Middle frontal gyrus (tissue), 1 donor: ENCODE measurements around the gene SGPL1.

Source experiments
- DNase-seq: peaks from one replicate; pipeline ENCODE4 v3.0.0-alpha.2; 2015; ENCODE audit warnings: low spot score; ENCODE audit errors: extremely low spot score

The SGPL1 gene

GRCh38 chr10:70810967-70811366 is 4.8 kb upstream of the SGPL1 start:
- DNase-seq, result no peak

DNA sequence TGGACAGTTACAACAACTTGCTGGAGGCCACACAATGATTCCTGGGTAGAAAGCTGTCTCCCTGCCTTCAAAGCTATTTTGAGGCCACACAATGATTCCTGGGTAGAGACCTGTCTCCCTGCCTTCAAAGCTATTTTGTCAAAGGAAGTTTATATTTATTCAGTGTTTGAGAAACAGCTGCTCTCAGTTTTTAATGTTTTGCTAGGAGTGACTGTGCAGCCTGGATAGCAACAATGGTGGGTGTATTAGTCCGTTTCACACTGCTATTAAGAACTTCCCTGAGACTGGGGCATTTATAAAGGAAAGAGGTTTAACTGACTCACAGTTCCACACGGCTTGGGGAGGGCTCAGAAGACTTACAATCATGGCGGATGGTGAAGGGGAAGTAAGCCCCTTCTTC is 3.9 kb upstream of the SGPL1 start:
- no peak for DNase-seq

DNA sequence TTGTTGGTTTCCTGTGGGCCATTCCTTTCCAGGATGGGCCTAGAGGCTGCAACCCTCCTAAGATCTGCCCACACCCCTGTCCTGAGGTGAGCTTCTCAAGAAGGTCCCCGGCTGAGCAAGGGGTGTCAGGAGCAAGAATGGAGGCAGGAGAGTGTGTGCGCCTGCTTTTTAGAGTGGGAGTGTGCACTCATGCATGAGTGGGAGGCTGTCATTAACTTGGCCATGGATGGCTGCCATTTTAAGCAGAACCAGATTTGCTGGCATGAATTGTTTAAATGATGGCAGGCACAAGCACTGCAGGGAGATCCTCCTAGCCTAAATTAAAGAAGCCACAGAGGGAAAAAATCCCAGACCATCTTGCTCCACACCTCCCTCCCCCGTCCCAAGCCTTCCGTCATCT is 2.9 kb upstream of the SGPL1 start:
- no peak for DNase-seq

DNA sequence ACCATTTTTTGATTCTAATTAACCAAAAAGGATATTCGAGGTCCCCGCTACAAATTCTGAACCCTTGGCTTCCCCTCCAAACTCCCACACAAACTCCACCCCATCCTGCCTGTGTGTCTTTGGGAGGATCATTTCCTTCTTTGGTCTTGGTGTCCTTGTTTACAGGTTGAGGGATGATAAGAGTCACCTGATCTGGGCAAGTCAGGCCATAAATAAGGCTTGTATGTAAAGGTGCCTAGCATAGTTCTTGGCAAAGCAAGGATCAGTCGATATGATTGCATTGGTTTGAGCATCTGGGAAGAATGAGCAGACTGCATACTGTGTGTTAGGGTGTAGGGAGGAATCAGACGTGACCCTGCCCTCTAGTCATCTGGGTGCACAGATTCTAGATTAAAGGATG is 1.6 kb upstream of the SGPL1 start:
- DNase-seq, result no peak

DNA sequence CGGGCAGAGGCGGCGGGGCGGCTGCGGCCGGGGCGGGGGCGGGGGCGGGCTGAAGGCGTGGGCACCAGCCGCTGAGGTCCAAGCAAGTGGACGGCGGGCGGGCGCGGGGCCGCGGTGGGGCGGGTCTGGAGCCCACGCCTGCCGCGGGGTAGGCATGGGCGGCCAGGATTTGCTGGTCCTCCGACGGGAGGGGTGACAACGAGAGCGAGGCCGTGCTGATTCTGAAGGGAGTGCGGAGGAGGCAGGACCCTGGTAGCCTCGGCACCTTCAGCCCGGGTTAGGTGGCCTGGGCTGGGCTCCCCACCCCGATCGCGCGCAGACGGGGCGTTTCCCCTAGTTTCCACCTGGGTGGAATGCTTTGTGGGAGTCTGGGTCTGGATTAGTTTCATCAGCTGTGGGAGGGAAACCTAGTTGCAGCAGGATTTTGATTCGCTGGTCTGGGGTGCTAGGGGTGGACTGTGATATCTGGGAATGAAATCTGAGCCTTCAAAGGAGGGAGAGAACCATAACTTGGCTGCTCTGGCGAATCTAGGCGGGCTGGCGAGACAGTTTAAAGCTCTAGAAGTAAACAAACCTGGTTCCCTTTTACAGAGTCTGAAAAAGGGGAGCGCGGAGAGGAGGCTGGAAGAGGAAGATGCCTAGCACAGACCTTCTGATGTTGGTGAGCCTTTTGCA is 609 bp downstream of the SGPL1 start:
- DNase-seq, result peak; percentile 41

DNA sequence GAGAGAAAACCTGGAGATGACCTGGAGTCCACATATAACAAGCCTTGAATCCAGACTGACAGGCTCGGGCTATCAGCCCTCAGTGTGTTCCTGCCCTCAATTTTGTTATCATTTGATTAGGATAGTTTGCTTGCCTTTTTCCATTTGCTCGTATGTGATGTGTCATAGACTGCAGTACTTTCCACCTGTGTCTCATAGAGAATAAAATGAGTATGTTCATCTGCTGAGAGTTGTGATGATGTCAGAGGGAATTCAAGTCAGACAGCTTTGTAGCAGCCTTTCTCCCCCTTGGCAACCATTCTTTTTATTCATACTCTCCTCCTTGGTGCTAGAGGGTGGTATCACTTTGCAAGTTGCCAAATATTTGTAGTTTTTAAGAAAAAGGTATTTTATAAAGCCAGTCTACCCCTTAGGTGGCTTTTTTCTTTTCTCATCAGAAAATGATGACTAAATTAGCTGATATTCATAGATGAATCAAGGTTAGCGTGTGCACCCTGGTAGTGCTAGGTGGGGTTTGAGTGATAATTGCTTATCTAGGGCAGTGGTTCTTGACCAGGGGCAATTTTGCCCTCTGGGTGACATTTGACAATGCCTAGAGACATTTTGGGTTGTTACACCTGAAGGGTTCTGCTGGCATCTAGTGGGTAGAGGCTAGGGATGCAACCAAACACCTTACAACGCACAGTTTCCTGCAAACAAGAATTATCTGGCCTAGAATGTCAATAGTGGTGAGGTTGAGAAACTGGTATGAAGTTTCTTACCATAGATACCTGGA is 5.4 kb downstream of the SGPL1 start:
- DNase-seq, result no peak

DNA sequence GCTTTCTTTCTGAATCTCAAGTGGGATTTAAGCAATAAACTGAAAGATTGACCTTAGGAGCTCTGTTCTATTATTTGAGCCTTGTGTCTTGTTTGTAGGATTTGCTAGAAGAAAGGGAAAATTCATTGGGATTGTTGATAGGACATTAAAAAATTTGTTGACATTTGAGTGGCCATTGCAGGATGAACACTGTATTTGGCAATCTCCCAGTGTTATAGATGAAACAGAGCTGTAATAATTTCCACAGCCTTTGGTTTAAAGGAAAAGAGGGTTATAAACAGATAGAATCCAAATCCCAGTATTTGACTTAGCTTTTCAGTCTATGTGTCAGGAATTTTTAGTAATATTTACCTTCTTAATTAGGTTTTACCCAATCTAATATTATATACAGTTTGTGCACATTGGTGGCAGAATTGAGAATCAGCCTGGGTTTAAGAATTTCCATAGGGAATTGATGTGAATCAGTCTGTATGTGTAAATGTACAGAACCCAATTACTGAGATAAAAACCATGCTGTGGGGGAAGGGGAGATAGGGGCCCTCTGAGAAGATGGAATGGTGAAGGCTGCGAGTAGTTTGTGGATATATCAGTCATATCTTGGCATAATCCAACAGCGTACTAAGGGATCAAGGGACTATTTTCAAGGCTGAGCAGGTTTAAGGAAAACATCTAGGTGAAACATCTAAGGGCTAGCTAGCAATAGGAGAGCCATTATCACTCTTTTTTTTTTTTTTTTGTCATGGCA is 6.5 kb downstream of the SGPL1 start:
- no peak for DNase-seq

- DNase-seq, result no peak
These were observed 11.5 kb downstream of the SGPL1 start for GRCh38 chr10:70827086-70827757.

DNA sequence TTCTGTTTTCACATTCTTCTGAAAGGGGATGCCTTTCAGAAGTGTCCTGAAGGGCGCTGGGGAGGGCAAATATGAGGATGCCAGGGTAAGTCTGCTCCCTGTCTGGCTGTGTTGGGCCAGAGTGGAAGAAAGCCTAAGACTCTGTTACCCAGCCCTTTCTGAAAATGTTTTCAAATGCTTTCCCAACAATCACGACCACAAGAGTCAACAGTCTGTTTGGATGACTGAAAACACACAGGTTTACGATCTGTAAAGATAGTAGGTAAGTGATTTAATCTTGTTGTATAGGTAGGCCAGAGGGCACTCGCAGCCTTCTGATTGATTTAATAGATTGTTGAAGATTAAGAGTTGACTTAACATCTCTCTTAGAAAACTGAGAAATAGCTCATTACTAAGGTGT is 13.2 kb downstream of the SGPL1 start:
- DNase-seq, result no peak

GRCh38 chr10:70829543-70829942 is 13.8 kb downstream of the SGPL1 start:
- no peak for DNase-seq

DNA sequence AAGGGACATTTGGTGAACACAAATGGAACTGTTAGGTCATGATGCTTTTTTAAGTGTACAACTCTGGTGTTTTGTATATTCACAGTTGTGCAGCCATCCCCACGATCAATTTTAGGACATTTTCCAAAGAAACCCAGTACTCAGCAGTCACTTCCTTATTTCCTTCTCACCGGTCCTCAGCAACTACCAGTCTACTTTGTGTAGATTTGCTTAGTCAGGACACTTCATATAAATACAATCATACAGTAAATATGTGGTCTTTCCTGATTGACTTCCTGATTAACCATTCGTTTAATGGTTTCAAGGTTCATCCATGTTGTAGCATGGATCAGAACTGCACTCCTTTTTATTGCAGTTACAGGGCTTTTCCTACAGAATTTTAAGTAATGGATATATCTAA is 14.4 kb downstream of the SGPL1 start:
- DNase-seq, result no peak

GRCh38 chr10:70832221-70832620 is 16.5 kb downstream of the SGPL1 start:
- DNase-seq, result no peak

DNA sequence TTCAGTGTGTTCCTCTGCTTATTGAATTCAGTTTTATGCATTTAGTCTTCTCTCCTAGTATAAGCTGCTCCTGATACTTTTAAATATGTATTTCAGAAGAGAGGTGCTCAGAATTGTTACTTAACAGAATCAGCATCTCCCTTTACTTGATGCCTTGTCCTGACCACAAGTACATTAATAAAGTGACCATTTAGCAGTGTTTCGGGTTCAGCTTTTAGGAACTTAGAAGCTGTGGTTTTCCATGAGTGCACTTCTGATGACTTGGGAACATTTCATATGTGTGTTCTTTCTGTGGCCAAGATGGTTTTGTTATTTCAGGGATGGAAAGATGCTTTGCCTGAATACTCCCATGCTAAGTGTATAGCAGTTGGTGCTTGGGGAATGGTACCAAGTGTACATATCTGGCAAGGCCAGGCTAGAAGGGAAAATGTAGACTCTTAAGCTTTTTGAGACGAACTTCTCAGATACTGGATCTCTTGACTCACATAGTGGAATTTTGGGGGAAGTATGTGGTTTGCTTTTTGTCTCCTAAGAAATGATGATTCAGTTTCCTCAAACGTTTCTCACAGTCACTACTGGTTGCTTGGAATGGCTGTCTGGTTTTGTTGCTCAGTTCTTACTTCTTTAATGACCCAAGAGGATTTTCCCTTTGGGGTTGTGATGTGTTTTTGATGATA is 17.2 kb downstream of the SGPL1 start:
- DNase-seq, result no peak

- DNase-seq, result no peak
These were observed 17.9 kb downstream of the SGPL1 start for GRCh38 chr10:70833601-70834000.

DNA sequence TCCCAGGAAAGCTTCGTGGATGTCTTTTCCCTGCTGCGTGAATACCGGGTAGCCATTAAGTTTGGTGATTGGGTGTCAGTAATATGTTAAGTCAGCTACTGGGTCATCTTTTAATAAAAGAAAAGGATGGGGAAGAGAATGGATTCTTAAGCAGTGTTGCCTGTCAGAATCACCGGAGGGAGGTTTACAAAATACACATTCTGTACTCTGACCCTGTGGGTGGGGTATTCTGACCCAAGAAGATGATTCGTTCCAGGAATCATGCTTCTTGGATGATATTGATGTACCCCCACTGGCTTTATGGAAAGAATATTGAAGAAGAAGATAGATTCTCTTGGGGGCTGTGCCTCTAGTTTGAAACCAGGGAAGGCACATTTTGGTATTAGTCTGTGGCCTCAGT is 18.3 kb downstream of the SGPL1 start:
- DNase-seq, result no peak

DNA sequence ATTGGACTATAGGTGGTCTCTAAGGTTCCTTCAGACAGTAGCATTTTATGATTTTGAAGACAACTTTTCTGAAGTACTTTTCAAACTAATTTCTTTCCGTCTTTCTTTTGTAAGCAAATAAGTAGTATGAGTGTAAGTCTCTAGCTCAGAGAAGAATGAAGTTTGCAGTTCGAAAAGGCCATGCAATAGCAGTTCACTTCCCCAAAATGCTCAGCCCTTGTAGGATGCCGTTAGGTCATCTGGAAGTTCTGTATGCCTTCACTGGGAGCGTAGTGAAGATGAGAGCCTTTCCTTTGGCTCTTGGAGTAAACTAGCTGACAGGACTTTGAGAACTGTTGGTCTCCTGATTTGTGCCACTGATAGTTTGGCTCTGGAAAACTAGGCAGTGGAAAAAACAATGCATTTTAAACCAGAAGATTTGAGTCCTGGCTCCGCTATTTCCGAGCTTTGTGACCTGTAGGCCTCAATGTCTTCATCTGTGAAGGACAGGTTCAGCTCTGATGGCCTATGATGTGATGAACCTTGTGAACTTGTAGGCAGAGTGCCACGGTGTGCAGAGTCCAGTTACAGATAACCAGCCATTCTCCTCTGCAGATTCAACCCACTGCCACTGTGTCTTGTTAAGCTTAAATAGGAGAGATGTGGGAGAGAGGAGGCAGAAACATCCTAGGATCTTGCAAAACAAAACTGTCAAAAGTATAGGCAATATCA is 18.8 kb downstream of the SGPL1 start:
- no peak for DNase-seq

- no peak for DNase-seq
These were observed 20.6 kb downstream of the SGPL1 start for GRCh38 chr10:70836319-70836718.

DNA sequence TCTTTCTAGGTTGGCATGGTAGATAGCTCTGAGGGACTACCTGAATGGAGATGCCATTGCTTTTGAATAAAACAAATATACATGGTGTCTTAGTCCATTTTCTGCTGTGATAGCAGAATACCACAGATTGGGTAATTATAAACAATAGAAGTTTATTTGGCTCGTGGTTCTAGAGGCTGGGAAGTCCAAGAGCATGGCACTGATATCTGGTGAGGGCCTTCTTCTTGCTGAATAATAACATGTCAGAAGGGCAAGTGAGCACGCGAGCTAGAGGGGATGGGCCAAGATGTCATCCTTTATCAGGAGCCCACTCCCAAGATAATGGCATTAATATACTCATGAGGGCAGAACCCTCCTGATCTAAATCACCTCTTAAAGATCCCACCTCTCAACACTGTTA is 21.9 kb downstream of the SGPL1 start:
- no peak for DNase-seq

GRCh38 chr10:70838270-70838805 is 22.6 kb downstream of the SGPL1 start:
- no peak for DNase-seq

DNA sequence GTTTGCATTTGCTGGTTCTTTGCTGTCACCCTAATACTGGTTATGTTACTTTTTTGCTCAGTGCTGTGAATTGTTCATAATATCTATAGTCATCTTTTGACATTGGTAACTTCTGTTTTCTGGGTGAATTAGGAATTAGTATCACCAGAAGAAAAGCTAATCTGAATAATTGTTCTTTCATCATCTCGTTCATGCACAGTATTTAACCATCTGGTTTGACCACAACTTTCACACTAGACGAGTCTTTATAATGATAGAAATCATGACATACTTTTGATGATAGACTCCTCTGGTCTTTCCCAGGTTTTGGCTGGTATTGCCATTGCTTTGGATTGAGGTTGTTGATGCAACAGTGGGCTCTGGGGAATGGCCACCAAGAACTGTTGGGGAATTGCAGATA is 25.1 kb downstream of the SGPL1 start:
- DNase-seq, result no peak
